ENCODE data around the gene SPACDR.
"Not testable (repeated sequence)": the region's sequence is repeated elsewhere in the genome, so short reads cannot be mapped to it uniquely, and the experiment has no call there.

SPACDR gene

DNA sequence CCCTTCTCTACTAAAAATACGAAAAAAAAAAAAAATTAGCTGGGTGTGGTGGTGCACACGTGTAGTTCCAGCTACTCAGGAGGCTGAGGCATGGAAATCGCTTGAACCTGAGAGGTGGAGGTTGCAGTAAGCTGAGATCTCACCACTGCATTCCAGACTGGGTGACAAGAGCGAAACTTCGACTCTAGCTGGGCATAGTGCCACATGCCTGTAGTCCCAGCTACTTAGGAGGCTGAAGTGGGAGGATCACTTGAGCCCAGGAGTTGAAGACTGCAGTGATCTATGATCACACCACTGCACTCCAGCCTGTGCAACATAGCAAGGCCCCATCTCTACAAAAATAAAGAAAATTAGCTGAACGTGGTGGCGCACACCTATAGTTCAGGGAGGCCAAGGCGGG is 1.2 kb upstream of the SPACDR start:
- no peak for DNase-seq

DNA sequence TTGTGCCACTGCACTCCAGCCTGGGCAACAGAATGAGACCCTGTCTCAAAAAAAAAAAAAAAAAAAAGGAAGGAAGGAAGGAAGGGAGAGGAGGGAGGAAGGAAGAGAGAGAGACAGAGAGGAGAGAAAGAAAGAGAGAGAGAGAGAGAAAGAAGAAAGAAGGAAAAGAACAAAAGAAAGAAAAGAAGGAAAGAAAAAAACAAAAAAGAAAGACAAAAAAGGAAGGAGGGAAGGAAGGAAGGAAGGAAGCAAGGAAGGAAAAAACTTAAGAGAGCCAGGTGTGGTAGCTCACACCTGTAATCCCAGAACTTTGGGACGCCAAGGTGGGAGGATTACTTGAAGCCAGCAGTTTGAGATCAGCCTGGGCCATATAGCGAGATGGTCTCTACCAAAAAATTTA is 731 bp upstream of the SPACDR start:
- no peak for DNase-seq

DNA sequence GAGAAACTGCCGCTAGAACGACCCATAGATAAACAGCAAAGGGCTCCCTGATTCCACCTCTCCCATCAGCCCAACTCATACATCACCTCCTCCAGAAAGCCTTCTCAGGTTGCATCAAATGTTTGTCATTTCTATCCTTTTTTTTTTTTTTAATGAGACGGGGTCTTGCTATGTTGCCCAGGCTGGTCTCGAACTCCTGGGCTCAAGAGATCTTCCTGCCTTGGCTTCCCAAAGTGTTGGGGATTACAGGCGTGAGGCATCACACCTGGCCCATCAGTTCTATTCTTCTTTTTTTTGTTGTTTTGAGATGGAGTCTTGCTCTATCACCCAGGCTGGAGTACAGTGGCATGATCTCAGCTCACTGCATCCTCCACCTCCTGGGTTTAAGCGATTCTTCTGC is 7.0 kb downstream of the SPACDR start:
- no peak for DNase-seq

DNA sequence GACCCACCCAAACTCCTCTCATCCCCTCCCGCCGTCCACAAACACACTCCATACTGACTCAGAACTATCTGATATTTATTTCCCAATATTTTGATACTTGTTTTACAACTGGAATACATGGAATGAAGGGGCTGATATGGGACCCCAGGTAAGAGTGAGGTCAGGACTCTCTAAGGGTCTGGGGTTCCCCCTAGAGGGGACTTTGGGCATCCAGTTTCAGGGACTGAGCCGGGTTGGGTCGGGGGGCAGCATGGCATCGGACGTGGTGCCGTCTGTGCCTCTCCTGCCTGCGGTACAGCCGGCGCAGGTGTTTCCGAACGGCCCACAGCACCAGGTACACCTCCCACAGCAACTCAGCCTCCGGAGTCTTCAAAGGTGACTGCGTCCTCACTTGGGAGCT is 7.5 kb downstream of the SPACDR start:
- peak; percentile 15 for DNase-seq

DNA sequence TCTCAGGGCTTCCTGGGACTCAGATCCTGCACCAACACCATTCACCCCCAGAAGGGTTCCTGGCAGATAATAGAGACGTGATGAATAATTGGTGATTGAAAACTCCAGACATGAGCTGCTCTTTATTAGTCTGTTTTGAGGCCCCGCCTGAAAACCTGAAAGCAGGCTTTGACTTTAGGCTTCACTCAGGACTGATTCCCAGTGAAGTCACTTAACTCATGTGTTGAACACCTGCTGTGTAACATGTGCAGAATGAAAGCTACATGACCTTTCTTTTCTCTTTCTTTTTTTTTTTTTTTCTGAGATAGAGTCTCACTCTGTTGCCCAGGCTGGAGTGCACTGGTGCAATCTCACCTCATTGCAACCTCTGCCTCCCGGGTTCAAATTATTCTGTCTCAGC is 8.9 kb downstream of the SPACDR start:
- no peak for DNase-seq

DNA sequence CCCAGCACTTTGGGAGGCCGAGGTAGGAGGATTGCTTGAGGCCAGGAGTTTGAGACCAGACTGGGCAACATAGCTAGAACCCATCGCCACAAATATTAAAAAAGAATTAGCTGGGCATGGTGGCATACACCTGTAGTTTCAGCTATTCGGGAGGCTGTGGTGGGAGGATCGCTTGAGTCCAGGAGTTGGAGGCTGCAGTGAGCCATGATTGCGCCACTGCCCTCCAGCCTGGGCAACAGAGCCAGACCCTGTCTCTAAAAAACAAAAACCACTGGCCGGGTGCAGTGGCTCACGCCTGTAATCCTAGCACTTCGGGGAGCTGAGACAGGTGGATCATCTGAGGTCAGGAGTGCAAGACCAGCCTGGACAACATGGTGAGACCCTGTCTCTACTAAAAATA is 10.2 kb downstream of the SPACDR start:
- DNase-seq: not testable (repeated sequence)

DNA sequence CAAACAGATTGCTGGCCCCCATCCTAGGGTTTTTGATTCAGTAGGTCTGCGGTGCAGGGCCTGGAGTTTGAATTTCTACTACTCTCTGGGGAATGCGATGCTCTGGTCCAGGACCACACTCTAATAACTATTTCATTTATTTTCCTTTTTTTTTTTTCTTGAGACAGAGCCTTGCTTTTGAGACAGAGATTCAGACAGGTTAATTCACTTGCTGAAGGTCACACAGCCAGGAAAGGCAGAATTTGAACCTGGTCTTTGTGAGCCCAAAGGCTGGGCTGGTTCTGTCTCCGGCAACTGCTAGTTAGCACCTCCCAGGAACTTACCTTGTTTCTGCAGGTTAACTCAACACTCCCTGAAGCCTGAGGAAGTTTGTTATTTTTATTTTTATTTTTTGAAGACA is 11.5 kb downstream of the SPACDR start:
- DNase-seq: no peak

DNA sequence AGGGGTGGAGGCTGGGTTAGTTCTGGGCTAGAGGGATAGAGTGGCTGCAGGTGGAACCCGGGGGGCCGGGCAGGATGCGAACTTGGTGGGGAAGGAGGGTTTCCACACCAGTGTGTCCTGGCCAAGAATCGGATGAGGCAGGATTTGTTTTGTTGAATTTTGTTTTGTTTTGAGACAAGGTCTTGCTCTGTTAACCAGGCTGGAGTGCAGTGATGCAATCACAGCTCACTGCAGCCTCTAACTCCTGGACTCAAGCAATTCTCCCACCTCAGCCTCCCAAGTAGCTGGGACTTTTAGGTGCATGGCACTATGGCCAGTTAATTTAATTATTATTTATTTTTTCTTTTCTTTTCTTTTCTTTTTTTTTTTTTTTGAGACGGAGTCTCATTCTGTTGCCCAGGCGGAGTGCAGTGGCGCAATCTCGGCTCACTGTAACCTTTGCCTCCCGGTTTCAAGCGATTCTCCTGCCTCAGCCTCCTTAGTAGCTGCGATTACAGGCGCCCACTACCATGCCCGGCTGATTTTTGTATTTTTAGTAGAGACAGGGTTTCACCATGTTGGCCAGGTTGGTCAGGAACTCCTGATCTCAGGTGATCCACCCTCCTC is 14.8 kb downstream of the SPACDR start:
- no peak for DNase-seq

DNA sequence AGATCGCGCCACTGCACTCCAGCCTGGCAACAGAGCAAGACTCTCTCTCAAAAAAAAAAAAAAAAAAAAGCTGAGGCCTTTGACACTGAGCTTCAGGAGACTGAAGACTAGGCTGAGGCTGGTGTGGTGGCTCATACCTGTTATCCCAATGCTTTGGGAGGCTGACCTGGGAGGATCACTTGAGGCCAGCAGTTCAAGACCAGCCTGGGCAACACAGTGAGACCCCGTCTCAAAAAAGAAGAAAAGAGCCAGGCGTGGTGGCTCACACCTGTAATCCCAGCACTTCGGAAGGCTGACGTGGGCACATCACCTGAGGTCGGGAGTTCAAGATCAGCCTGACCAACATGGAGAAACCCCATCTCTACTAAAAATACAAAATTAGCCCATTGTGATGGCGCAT is 16.7 kb downstream of the SPACDR start:
- DNase-seq: not testable (repeated sequence)

DNA sequence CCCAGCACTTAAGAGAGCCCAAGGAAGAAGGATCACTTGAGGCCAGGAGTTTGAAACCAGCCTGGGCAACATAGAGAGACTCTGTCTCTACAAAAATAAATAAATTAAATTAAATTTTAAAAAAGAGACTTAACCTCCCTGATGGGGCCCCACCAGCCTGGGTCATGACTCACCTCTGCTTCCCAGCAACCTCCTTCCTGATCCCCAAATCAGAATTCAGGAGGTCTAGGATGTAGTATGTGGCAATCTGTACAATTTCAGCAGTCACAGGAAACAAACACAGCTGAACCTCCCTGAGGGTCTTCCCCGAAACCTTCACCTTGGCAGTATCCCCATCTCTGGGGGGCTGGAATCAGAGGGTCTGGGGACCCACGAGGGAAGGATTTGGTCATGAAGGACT is 18.0 kb downstream of the SPACDR start:
- DNase-seq: no peak

DNA sequence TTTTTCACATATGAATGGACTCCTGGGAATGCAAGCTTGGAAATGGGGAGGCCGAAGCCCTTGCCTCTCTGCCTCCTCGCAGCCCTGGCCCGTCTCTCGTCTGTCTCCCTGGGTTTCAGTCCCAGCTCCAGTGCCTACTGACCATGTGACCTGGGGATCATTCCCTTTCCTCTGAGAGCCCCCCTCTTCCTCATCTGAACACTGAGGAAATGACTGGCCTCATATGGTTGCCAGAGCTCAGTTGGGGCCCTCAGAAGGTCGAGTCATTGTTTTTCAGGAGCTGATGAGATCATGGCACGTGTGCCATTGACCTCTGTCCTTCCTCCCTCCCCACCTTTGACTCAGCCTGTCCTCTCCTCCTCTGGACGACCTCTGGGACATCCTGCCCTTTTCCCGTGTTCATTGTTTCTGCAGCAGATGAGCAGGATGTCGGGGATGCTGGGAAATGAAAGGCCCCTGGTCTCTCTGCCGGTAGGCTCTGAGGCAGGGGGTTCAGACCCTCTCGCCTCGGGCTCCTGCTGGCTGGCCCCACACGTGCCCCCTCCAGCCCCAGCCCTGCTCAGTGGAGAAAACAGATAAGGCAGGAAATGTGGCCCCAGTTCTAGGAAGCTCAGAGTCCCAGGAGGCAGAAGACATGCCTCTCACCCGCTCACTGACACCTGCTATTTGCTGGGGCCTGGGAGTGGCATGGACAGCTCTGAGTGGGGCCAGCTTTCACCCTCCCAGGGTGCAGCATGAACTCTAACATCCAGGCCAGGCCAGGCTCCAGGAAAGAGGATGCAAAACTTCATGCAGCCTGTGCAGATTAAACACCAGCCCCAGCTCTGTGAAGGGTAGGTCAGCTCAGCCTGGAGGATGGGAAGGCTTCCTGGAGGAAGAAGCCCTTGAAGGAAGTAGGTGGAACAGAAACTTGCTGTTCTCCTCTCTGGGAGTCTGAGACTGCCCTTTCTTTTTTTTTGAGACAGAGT is 19.5 kb downstream of the SPACDR start:
- no peak for DNase-seq

DNA sequence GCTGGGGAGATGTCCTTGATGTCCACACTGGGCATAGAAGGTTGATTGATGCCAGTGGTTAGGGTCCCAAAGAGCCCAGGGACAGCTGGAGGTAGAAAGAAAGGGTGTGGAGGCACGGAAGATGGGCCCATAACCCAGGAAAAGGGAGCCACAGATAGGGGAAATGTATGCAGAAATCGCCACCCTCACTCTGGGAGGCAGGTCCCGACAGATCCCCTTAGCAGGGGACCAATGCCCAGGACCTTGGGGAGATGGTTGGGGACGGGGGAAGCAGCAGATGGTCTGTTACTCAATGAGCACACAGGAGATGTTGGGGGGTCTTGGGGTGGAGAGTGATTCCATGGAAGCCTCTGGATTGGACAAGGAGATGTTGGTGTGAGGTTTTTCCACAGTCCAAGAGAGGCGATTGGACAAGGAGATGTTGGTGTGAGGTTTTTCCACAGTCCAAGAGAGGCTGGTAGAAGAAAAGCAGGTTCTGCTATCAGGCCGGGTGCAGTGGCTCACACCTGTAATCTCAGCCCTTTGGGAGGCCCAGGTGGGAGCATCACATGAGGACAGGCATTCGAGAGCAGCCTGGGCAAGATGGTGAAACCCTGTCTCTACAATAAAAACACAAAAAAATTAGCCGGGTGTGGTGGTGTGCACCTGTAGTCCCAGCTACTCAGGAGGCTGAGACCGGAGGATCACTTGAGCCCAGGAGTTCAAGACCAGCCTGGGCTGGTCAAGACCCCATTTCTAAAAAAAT is 20.8 kb downstream of the SPACDR start:
- DNase-seq: no peak

DNA sequence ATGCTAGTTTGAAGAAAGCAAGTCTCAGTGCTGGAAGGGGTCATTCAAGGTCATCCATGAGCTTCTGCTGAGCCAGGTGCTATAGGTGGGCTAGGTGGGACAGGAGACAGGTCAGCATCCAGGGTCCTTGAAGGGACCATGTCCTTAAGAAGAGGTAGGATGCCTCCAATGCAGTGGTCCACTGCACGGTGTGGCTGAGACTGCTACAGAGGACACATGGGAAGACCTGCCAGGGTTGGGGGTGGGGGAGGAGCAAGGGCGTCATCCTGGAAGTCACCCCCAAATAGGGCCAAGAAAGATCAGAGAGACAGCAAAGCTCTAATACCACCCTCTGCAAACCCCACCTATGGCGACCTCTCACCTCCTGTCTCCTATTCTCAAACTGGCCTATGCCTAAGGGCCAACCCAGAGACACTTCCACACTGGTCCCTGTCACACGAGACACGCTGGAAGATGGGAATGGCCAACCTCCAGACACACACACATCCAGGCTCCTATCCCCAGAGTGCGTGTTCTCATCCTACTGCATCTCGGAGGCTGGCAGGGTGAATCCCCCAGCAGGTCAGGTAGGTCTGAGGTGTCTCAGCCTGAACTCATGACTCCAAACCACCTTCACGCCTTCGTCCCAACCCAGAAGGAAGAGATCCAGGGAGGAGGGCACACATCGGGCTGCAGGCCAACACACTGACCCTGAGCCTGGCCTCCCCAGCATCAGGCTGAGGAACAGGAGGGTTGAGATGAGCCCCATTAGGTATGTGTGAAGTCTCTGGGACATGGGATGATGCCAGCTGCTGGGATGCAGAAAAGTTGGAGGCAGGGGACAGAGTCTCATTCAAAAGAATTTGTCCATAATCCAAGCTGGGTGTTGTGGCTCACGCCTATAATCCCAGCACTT is 22.2 kb downstream of the SPACDR start:
- no peak for DNase-seq

DNA sequence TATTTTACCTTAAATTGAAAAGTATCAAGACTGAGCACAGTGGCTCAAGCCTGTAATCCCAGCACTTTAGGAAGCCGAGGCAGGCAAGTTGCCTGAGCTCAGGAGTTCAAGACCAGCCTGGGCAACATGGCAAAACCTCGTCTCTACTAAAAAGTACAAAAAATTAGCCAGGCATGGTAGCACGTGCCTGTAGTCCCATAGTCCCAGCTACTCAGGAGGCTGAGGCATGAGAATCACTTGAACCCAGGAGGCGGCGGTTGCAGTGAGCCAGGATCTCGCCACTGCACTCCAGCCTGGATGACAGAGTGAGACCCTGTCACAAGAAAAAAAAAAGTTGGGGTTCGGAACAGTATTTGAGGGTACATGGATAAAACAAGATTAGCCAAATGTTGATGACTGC is 24.8 kb downstream of the SPACDR start:
- DNase-seq: not testable (repeated sequence)

DNA sequence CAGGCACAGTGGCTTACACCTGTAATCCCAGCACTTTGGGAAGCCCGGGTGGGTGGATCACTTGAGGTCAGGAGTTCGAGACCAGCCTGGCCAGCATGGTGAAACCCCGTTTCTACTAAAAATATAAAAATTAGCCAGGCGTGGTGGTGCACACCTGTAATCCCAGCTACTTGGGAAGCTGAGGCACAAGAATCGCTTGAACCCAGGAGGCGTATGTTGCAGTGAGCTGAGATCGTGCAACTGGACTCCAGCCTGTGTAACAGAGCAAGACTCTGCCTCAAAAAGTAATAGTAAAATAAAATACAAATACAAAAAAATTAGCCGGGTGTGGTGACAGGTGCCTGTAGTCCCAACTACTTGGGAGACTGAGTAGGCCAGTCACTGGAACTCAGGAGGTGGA is 25.3 kb downstream of the SPACDR start:
- DNase-seq: not testable (repeated sequence)

DNA sequence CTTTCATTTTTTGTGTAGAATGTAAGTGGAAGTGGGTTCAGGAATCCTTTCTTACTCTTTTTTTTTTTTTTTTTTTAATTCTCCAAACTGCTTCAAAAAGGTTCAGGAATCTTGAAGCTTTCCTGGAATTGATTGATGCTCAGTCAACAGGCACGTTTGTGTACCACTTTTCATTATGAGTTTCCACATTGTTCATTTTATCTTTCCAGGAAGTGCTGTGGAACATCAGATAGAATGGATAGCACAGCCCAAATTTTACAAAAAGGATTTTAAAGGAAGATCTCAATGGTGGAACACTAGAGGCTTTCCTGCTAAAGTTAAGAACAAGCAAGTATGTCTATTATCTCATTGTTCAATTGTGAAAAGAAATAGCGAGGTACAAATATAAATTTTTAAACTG is 25.9 kb downstream of the SPACDR start:
- DNase-seq: no peak

DNA sequence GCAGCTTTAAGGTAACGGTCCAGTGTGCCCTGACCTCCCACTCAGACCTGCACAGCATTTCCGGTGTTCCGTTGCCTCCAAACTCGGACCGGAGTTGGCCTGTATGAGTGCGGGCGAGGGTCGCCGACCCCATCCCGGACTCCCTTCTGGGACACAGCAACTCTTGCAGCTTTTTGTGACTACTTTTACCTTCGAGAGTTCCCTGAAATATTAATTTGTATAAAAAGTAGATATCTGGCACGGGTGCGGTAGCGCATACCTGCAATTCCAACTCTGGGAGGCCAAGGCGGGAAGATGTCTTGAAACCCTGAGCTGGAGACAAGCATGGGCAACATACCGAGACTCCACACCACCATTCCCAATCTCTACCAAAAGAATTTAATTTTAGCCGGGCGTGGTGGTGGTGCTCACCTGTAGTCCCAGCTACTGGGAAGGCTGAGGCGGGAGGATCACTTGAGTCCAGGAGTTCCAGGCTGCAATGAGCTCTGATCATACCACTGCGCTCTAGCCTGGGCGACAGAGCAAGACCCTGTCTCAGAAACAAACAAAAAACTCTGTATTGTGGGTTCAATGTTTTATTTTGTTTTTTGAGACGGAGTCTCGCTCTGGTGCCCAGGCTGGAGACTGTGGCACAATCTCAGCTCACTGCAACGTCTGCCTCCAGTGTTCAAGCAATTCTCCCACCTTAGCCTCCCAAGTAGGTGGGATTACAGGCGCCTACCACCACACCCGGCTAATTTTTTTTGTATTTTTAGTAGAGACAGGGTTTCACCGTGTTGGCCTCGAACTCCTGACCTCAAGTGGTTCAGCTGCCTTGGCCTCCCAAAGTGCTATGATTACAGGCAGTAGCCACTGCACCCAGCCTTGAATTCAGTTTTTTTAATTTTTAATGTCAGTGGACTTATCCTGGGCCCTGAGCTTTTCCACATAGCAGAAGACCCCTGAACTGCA is 26.6 kb downstream of the SPACDR start:
- no peak for DNase-seq

DNA sequence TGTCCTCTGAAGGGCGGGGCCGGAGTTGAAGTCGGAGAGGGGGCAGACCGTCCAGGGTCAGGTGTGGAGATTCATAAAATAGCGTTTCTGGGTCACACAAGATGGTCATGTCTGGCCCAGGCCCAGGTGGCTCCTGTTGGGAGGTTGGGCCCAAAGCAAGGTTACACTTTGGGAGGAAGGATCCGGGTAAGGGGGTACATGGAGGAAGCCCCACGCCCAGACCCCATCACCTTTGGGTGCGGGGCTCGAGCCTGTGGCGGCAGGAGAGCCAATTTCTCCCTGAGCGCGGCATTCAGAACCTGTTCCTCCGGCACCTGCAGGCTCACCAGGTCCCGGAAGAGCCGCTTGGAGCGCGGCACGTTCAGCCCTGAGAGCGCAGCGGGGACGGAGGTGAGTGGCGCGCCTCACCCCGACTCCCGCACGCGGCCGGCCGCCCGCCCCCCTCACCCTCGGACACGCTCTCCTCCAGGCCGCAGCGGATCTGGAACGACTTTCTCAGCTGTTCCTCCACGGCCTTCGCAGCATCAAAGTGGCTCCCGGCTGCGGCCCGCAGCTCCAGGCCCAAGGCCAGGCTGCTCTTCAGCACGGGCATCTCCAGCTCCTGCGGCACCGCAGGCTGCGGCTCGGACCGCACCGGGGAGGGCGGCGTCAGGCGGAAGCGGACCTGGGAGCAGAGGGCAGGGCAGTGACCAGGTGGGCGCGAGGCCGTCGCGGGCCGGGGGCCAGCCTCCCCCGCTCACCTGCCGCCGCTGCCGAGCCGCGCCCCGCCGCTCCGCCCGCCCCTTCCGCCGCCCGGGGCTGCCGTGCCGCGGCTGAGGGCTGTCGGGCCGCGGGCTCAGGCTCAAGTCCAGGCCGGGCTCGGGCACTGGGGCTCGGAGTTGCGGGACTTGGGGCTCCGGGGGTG is 28.4 kb downstream of the SPACDR start:
- peak; percentile 51 for DNase-seq

DNA sequence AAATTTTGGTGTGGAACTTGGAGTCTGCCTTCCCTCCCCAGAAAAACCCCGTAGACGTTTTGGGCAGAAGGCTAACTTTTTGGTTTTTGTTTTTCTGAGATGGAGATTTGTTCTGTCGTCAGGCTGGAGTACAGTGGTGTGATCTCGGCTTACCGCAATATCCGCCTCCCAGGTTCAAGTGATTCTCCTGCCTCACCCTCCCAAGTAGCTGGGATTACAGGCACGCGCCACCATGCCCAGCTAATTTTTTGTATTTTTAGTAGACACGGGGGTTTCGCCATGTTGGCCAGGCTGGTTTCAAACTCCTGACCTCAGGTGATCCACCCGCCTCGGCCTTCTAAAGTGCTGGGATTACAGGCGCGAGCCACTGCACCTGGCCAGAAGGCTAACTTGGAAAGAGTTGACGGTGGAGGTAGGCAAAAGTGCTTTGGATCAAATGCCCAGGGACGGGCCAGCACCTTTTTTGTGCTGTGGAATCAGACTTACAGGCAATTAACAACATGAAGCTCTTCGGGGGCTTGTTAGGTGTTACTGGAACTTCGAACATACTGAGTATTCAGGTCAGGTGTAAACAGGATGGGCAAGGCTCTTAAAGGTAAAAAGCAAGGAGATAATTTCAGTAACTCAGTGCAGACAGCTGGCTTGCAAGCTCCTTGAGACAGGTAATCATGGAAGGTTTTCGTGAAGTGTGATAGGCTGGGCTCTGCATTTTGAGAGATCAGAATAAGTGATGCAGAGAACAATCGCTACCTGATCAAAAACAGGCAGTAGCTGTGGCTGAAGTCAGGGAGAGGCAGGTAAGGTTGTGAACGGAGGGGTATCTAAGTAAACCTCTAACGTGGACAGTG is 29.5 kb downstream of the SPACDR start:
- no peak for DNase-seq

All from NCI-H82 (cell line).